Right lobe of liver (tissue), 4 donors: ENCODE results near the gene TPGS2.

Source experiments
- CTCF ChIP-seq, 4 donors: fragments of 200-600 bp in 3 of 4; fragments of 450-650 bp in 1 of 4; IDR thresholded peaks; one replicate each; pipeline versions ENCODE4 v1.5.1 to v1.8.0; 2016 to 2022; ENCODE audit warnings: antibody characterized with exemption in 4 of 4, mild to moderate bottlenecking in 2 of 4
- POLR2A ChIP-seq: fragments of 450-650 bp; IDR thresholded peaks from one replicate; pipeline ENCODE4 v1.6.1; 2017; ENCODE audit warnings: antibody characterized with exemption, mild to moderate bottlenecking
- donor health status: DM: no; HTN: no; CAD: no.
- donor health status: DM: no; HTN: no; CAD: no.
- donor health status: DM: no; HTN: yes; CAD: no.

GRCh38 chr18:36782710-36783109 lies 46.1 kb downstream of the TPGS2 start:
- TF ChIP-seq CTCF (IDR thresholded peaks at IDR 0.05) (no peak), POLR2A (no peak)
